DMS 273 treated with DMSO at 0.1 percent for 48 hours (cell line): ENCODE results near the gene PIWIL1.
A peak's percentile ranks its signal among the peaks of the same experiment; 100 is the strongest.

Experiments
- DNase-seq: peaks from one replicate; lab custom pipeline; 2025; lab: John Stamatoyannopoulos, UW

PIWIL1 gene

GRCh38 chr12:130337488-130338303 lies at the start of gene PIWIL1:
Gene PIWIL1, plus strand, starts transcription at chr12:130337887. Its CDS starts 4,705 bp downstream, at chr12:130342592.
- no peak for DNase-seq

- DNase-seq = no peak
These were observed 49.5 kb upstream of the PIWIL1 start for GRCh38 chr12:130288206-130288605.

GRCh38 chr12:130288691-130289090 lies 49.0 kb upstream of the PIWIL1 start:
- DNase-seq = no peak

GRCh38 chr12:130290114-130290513 lies 47.6 kb upstream of the PIWIL1 start:
- no peak for DNase-seq

GRCh38 chr12:130298322-130299021 lies 39.2 kb upstream of the PIWIL1 start:
- DNase-seq = no peak

- DNase-seq = no peak
These were observed 38.1 kb upstream of the PIWIL1 start for GRCh38 chr12:130299574-130299973.

- no peak for DNase-seq
These were observed 37.6 kb upstream of the PIWIL1 start for GRCh38 chr12:130300090-130300489.

- DNase-seq = no peak
These were observed 36.8 kb upstream of the PIWIL1 start for GRCh38 chr12:130300737-130301535.

- no peak for DNase-seq
These were observed 36.1 kb upstream of the PIWIL1 start for GRCh38 chr12:130301559-130301958.

GRCh38 chr12:130303781-130304180 lies 33.9 kb upstream of the PIWIL1 start:
- no peak for DNase-seq

- no peak for DNase-seq
These were observed 29.8 kb upstream of the PIWIL1 start for GRCh38 chr12:130307859-130308258.

- no peak for DNase-seq
These were observed 29.3 kb upstream of the PIWIL1 start for GRCh38 chr12:130308393-130308792.

GRCh38 chr12:130316251-130316650 lies 21.4 kb upstream of the PIWIL1 start:
- no peak for DNase-seq

- DNase-seq = no peak
These were observed 17.2 kb upstream of the PIWIL1 start for GRCh38 chr12:130320536-130320935.

- DNase-seq = no peak
These were observed 15.4 kb upstream of the PIWIL1 start for GRCh38 chr12:130322263-130322662.

GRCh38 chr12:130330685-130331084 lies 7.0 kb upstream of the PIWIL1 start:
- no peak for DNase-seq

GRCh38 chr12:130331146-130331545 lies 6.5 kb upstream of the PIWIL1 start:
- no peak for DNase-seq

GRCh38 chr12:130333341-130333740 lies 4.3 kb upstream of the PIWIL1 start:
- DNase-seq = no peak

- DNase-seq = no peak
These were observed 3.3 kb upstream of the PIWIL1 start for GRCh38 chr12:130334399-130334798.

GRCh38 chr12:130334937-130335336 lies 2.8 kb upstream of the PIWIL1 start:
- DNase-seq = no peak

- DNase-seq = peak; percentile 4
These were observed 1.9 kb upstream of the PIWIL1 start for GRCh38 chr12:130335517-130336392.
